ENCODE results near the gene MT1M.

MT1M gene

DNA sequence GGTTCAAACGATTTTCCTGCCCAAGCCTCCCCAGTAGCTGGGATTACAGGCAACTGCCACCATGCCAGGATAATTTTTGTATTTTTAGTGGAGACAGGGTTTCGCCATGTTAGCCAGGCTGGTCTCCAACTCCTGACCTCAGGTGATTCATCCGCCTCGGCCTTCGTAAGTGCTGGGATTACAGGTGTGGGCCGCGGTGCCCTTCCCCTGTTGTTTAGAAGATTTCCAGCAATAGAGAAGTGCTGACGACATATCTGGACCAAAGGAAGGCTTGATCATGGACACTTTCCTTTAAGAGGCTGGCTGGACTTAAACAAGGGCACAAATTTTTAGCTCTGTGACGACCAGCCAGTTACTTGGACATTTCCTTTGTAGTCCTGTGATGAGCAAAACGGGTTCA lies 1.3 kb upstream of the MT1M start:
- no peak for DNase-seq

DNA sequence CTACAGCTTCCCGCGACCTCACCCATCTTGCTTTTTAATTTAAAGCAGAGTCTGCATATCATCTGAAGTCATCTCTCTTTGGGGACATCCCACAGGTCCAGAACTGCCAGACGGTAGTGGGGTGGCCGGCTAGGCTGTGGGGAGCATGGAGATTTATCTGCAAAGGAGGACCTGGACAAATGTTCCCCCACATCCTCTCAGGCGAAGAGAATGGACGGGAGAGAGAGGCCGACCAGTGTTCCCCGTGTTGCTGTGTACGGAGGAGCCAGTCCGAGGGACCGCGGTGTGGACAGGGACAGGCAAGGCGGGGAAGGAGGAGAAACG lies 665 bp upstream of the MT1M start:
- no peak for DNase-seq

GRCh38 chr16:56632848-56633365 lies 448 bp downstream of the MT1M start:
- no peak for DNase-seq

DNA sequence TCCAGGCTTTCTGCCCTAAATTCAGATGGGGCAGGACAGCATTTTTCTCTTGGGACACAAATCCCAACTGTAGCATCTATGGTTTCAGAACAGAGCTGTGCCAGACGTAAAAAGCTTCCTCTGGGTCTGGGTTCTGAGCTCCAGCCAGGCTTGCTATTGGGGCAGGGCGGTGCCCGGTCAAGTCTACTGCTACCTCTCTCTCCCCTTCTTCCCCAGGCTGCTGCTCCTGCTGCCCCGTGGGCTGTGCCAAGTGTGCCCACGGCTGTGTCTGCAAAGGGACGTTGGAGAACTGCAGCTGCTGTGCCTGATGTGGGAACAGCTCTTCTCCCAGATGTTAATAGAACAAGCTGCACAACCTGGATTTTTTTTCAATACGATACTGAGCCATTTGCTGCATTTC lies 1.1 kb downstream of the MT1M start:
- no peak for DNase-seq

GRCh38 chr16:56634715-56635440 lies 2.4 kb downstream of the MT1M start:
- no peak for DNase-seq

DNA sequence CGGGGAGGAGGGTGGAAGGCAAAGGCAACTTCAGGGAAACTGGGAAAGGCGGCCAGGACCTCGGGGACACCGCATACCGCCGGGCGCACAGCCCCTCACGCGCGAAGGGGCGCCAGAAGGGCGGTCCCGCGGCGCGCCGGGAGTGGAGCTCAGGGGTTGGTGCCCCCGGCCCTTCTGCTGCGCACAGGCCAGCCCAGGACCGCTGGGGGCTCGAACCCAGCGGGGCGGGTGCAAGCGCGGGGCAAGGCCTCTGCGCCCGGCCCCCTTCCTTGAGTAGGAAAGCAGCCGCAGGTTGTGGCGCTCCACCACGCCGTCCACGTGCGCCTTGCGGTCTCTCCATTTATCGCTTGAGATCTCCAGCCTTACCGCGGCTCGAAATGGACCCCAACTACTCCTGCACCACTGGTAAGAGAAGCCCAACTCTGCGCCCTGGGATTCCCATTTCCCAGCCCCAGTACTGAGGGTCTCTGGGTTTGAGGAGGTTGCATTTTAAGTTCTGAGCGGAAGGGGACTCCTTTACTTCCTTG lies 3.0 kb downstream of the MT1M start:
- DNase-seq, result no peak

DNA sequence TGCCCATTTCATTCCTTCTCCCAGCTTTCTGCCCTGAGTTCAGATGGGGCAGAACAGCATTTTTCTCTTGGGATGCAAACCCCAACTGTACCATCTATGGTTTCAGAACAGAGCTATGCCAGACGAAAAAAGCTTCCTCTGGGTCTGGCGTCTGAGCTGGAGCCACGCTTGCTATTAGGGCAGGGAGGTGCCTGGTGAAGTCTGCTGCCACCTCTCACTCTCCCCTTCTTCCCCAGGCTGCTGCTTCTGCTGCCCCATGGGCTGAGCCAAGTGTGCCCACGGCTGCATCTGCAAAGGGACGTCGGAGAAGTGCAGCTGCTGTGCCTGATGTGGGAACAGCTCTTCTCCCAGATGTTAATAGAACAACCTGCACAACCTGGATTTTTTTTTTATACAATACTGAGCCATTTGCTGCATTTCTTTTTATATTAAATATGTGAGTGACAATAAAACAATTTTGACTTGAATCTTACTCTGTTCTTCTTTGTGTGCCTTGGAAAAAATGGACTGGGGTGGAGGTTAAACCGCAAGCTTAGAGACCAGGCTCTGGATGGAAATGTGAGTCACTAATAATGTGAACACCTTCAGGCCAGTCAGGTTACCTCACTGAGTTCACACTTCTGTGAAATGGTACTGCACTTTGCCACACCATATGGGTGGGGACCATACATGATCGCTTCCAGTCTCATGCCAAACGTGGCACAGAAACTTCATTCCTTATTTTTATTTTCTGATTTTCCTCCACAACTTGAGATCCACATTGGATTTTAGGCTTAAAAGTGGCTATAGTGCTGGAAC lies 4.4 kb downstream of the MT1M start:
- DNase-seq, result no peak

GRCh38 chr16:56637814-56638750 lies 5.6 kb downstream of the MT1M start, which contains the start of gene MT1A:
Gene MT1A (plus strand): TSS chr16:56638666. CDS start chr16:56638739, 73 bp downstream.
- DNase-seq, result no peak

DNA sequence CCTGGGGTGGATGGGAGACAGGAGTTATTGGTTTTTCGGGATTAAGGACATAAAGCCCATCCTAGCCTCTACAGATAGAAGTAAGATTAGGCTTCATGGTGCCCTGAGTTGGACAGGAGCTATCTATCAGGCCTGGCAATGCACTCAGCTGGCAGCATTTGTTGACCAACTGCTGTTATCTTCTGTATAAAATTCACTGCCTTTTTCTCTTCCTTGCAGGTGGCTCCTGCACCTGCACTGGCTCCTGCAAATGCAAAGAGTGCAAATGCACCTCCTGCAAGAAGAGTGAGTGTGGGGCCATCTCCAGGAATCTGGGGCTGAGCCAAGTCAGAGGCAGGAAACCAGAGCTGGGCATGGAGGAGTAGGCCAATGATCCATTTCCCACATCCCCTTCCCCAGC lies 6.6 kb downstream of the MT1M start:
- DNase-seq, result no peak

- no peak for DNase-seq
These were observed 7.6 kb downstream of the MT1M start for GRCh38 chr16:56640076-56640475.

- no peak for DNase-seq
These were observed 8.7 kb downstream of the MT1M start for GRCh38 chr16:56641166-56641565.

- DNase-seq, result peak; percentile 81
These were observed 10.8 kb downstream of the MT1M start for GRCh38 chr16:56643080-56643778.

DNA sequence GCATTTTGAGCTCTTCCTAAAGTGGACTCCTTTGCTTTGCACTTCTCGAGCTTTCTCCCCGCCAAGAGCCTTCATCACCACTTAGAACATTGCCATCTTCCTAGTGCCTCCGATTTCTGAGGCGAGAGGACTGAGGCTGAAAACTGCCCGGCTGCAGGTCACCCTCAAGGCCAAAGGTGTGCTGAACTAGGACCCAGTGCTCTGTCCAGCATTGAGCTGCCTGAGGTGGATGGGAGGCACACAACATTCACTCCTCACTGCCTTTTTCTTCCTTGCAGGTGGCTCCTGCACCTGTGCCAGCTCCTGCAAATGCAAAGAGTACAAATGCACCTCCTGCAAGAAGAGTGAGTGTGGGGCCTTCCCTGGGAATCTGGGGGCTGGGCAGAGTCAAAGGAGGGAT lies 11.4 kb downstream of the MT1M start:
- DNase-seq, result no peak

DNA sequence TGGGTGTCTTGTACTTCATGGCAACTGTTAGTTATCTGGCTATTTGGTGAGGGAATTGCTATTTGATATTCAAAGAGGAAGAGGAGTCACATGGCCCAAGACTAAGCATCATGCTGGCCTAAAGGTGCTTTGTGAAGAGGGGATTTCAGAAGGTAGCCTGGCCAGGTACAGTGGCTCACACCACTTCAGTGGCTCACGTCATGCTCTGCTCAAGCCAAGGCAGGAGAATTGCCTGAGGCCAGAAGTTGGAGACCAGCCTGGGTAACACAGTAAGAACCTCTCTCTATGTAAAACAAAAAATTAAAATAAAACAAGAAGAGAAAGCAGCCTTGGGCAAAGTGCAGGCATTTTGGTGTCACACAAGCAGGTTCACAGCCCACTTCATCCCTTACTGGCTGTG lies 12.9 kb downstream of the MT1M start:
- no peak for DNase-seq

GRCh38 chr16:56645838-56646237 lies 13.4 kb downstream of the MT1M start:
- no peak for DNase-seq

DNA sequence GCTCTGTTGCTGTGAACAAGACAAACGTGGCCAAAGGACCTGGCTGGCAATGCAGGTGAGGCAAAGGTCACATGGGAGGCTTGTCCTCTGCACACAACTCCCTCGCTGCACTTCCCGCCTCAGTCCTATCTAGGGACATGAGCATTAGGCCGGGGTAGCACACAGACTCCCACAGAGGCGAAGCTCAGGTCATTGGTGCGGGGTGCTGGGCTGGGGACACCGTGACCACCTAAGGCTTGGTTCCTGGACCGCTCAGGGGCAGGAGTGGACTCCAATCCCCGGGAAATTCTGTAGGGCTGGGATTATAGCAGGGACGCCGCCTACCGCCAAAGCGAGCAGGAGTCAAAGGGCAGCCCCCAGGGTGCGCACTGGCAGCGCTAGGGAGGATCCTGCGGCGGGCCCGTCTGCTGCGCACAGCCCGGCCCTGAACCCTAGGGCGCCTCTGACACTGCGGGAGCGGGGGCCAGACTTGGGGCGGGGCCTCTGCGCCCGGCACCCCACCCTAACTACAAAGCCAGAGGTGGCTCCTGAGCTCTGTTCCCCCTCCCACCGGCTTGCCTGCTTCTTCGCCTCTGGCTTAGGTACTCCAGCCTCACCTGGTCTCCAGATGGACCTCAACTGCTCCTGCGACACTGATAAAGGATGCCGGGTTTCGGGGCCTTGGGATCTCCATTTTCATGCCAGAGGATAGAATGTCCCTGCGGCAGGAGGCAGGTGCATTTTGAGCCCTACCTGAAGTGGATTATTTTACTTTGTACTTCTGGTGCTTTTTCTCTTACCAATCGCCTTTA lies 15.4 kb downstream of the MT1M start:
- DNase-seq, result no peak

DNA sequence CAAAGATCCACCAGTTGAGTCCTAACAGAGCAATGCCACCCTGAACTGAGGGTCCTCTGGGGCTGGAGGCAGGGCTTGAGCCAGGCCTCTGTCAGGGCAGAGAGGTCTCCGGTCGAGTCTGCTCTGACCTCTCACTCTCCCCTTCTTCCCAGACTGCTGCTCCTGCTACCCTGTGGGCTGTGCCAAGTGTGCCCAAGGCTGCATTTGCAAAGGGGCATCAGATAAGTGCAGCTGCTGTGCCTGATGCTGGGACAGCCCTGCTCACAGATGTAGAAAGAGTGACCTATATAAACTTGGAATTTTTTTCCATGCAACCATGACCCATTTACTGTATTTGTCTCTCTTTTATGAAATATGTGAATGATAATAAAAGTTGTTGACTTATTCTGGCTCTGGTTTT lies 16.8 kb downstream of the MT1M start:
- no peak for DNase-seq

GRCh38 chr16:56649820-56650219 lies 17.4 kb downstream of the MT1M start:
- no peak for DNase-seq

GRCh38 chr16:56651586-56651985 lies 19.1 kb downstream of the MT1M start, which contains the start of gene MT1B:
Gene MT1B (plus strand): TSS chr16:56651886. CDS start chr16:56651954, 68 bp downstream.
- DNase-seq, result no peak

GRCh38 chr16:56652600-56652999 lies 20.1 kb downstream of the MT1M start:
- DNase-seq, result no peak

GRCh38 chr16:56653218-56653617 lies 20.8 kb downstream of the MT1M start:
- no peak for DNase-seq
